Spleen (tissue), 7 donors: Measurements from ENCODE around the gene FMOD.
A peak's percentile ranks its signal among the peaks of the same experiment; 100 is the strongest.

ENCODE experiments used
- POLR2A ChIP-seq, 3 donors: fragments of 450-650 bp; IDR thresholded peaks; one replicate each; pipeline ENCODE4 v1.5.1; 2017; ENCODE audit warnings: antibody characterized with exemption in 3 of 3, mild to moderate bottlenecking in 1 of 3
- POLR2AphosphoS5 ChIP-seq, 3 donors: sonication (generic); formaldehyde crosslinking; IDR thresholded peaks; one replicate each; pipeline ENCODE4 v1.5.1; 2017; ENCODE audit warnings: antibody characterized with exemption in 3 of 3
- TF ChIP-seq, protein P1 (sequence below), 11 experiments: fragments of 200-600 bp in 7 of 11; fragments of 450-650 bp in 4 of 11; sonication (generic) in 4 of 11; IDR thresholded peaks in 8 of 11; conservative IDR thresholded peaks in 3 of 11; 1 replicate in 7 of 11; 2 replicates in 4 of 11; pipeline versions ENCODE4 v1.4.0 to v1.8.0; 2016 to 2021; ENCODE audit warnings: antibody characterized with exemption in 11 of 11, inconsistent platforms in 4 of 11, mild to moderate bottlenecking in 1 of 11
- donor health status: DM: no; HTN: no; CAD: no; lungs with moderate emphysema.
- donor health status: DM: no; HTN: no; CAD: no.
- donor health status: DM: no; HTN: no; CAD: no.

DNA sequence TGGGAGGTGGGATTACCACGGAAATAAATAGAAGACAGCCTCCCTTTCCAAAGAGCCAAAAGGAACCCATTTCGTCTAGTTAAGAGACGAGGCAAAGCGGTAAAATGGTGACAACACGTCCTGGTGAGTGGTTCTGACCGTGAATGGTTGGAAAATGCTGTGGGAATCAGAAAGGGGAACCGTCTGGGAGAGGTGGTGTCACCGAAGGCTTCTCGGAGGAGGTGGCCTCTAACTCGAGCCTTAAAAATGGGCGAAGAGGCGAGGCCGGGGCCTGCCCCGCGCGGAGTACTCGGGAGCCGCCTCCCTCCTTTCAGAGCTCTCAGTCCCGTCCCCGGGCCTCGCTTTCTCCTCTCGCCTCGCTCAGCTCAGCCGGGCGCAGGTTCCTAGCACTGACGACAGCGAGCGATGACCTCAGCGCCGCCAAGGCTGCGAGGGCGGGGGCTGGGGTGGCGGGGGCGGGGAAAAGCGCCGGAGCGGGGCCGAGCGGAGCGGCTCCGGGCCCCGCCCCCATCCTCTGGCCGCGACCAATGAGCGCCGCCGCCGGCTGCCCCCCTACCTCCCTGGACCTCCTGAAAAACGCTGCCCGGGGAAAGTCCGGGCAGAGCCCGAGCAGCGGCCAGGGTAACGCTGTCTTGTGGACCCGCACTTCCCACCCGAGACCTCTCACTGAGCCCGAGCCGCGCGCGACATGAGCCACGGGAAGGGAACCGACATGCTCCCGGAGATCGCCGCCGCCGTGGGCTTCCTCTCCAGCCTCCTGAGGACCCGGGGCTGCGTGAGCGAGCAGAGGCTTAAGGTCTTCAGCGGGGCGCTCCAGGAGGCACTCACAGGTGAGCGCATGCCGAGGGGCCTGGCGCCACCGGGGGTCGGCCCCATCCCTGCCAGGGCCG lies 45.8 kb downstream of the FMOD start, which contains the start of gene BTG2:
- TF ChIP-seq, protein P1, sequence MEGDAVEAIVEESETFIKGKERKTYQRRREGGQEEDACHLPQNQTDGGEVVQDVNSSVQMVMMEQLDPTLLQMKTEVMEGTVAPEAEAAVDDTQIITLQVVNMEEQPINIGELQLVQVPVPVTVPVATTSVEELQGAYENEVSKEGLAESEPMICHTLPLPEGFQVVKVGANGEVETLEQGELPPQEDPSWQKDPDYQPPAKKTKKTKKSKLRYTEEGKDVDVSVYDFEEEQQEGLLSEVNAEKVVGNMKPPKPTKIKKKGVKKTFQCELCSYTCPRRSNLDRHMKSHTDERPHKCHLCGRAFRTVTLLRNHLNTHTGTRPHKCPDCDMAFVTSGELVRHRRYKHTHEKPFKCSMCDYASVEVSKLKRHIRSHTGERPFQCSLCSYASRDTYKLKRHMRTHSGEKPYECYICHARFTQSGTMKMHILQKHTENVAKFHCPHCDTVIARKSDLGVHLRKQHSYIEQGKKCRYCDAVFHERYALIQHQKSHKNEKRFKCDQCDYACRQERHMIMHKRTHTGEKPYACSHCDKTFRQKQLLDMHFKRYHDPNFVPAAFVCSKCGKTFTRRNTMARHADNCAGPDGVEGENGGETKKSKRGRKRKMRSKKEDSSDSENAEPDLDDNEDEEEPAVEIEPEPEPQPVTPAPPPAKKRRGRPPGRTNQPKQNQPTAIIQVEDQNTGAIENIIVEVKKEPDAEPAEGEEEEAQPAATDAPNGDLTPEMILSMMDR (IDR thresholded peaks at IDR 0.05 in 8 of 11, conservative IDR thresholded peaks at IDR 0.05 in 3 of 11), result peak in 3 of 11 experiments; percentile 6 to 36 (median 7)
- TF ChIP-seq POLR2A (IDR thresholded peaks at IDR 0.05) (peak; percentile 99 to 100 (median 99)), POLR2AphosphoS5 (IDR thresholded peaks at IDR 0.05) (peak; percentile 100)
